ENCODE results near the gene DGKB. TPM values are rescaled to one million over a fixed set of nuclear protein-coding genes. Genes with fewer than 3 reads are reported as not detected.

The DGKB gene
- polyA plus RNA-seq, 1 of the 3 experiments (the other 2 are of a cell fraction), result 2.1 TPM

GRCh38 chr7:14931511-14932215 lies 29.1 kb upstream of the DGKB start:
- H4K20me1 ChIP-seq (ENCODE audit: insufficient read depth), result no peaks in the 10 kb centered on the region
- no peaks in the 10 kb centered on the region for H3F3A ChIP-seq (replicated peaks; ENCODE audit: insufficient read depth)
- H2AFZ ChIP-seq (ENCODE audit: low read depth), result no peak overlapping the region
- H3K9me3 ChIP-seq, result no peaks in the 10 kb centered on the region
- no peaks in the 10 kb centered on the region for H3K9me2 ChIP-seq
- DNase-seq, result no peak
- no peak for TF ChIP-seq MXI1 (IDR thresholded peaks at IDR 0.05; ENCODE audit: low read depth, low read length)
- 0 out of 2 replicates have a peak, but pooled peaks have one; percentile 42 for TF ChIP-seq REST (IDR thresholded peaks at IDR 0.05; ENCODE audit: low read depth, low read length)
- H3K27ac ChIP-seq (ENCODE audit: low read depth in 2 of 2, low read length in 1 of 2), result no peak overlapping the region
- 56% methylated on average over 2 of the region's 4 CpGs for WGBS (ENCODE audit: low lambda C conversion rate)
- H3K36me3 ChIP-seq (replicated peaks in 1 of 2; ENCODE audit: control insufficient read depth in 1 of 2, insufficient read depth in 2 of 2, low read length in 1 of 2), result no peaks in the 10 kb centered on the region
- ChIA-PET POLR2A (no interaction called here), CTCF (interaction anchor here (1.4 kb wide), 1 partner anchor 24 kb away, joined by 3 read pairs; no protein-coding TSS in a partner anchor)
- H3K4me2 ChIP-seq, result no peak overlapping the region
- H3K9ac ChIP-seq, result no peak overlapping the region
- H3K79me2 ChIP-seq (ENCODE audit: insufficient read depth), result no peaks in the 10 kb centered on the region
- no peaks in the 10 kb centered on the region for H3K4me1 ChIP-seq (ENCODE audit: control insufficient read depth in 1 of 2, insufficient read depth in 2 of 2, low read depth in 1 of 2, low read length in 1 of 2)
- no peak overlapping the region for H3K4me3 ChIP-seq (ENCODE audit: low read depth in 2 of 2, low read length in 1 of 2)
- no peaks in the 10 kb centered on the region for H3K27me3 ChIP-seq (ENCODE audit: insufficient read depth)

- Histone ChIP-seq H2AFZ (ENCODE audit: low read depth) (peak overlapping the region; percentile 39; the same call in 1 of the 2 replicates), H3K4me1 (ENCODE audit: control insufficient read depth in 1 of 2, insufficient read depth in 2 of 2, low read depth in 1 of 2, low read length in 1 of 2) (no peaks in the 10 kb centered on the region), H3K27ac (ENCODE audit: low read depth in 2 of 2, low read length in 1 of 2) (no peak overlapping the region), H3F3A (replicated peaks; ENCODE audit: insufficient read depth) (peaks cover 15% of the 10 kb centered on the region), H3K9me2 (no peaks in the 10 kb centered on the region), H3K27me3 (ENCODE audit: insufficient read depth) (no peaks in the 10 kb centered on the region), H3K36me3 (replicated peaks in 1 of 2; ENCODE audit: control insufficient read depth in 1 of 2, insufficient read depth in 2 of 2, low read length in 1 of 2) (no peaks in the 10 kb centered on the region), H3K79me2 (ENCODE audit: insufficient read depth) (no peaks in the 10 kb centered on the region), H3K9me3 (no peaks in the 10 kb centered on the region), H3K9ac (no peak overlapping the region), H3K4me2 (no peak overlapping the region), H3K4me3 (ENCODE audit: low read depth in 2 of 2, low read length in 1 of 2) (no peak overlapping the region), H4K20me1 (ENCODE audit: insufficient read depth) (no peaks in the 10 kb centered on the region)
- 69% methylated on average over 1 of the region's 1 CpG for WGBS (ENCODE audit: low lambda C conversion rate)
- CTCF ChIA-PET, result interaction anchor here (0.9 to 2.3 kb wide), 3 partner anchors 9 to 206 kb away, joined by 3 to 5 read pairs (median 5); partner anchors contain the start of gene DGKB
- POLR2A ChIA-PET, result no interaction called here
- DNase-seq, result no peak
- no peak for TF ChIP-seq RXRA (IDR thresholded peaks at IDR 0.05; ENCODE audit: borderline replicate concordance, low read depth)
- no peak; the same call in 1 of the 2 replicates for TF ChIP-seq SMC3 (IDR thresholded peaks at IDR 0.05; ENCODE audit: low read depth, low read length)
- TF ChIP-seq CTCF (IDR thresholded peaks at IDR 0.05), result peak; percentile 50
- no peak for TF ChIP-seq TAF1 (IDR thresholded peaks at IDR 0.05; ENCODE audit: borderline replicate concordance, low read depth, low read length)
- TF ChIP-seq RAD21 (IDR thresholded peaks at IDR 0.05; ENCODE audit: low read length), result peak; percentile 41
- TF ChIP-seq FOSL2 (IDR thresholded peaks at IDR 0.05; ENCODE audit: borderline replicate concordance, low read depth), result peak; percentile 23; the same call in 1 of the 2 replicates
- TF ChIP-seq MAX (IDR thresholded peaks at IDR 0.05; ENCODE audit: low read depth), result no peak
Measured at GRCh38 chr7:14924398-14924797, 21.8 kb upstream of the DGKB start.

All from SK-N-SH (cell line).